HG02870 (cell line): ENCODE results near the gene SPAG9.
A peak's percentile ranks its signal among the peaks of the same experiment; 100 is the strongest.

Experiments used
- ATAC-seq: cut with Tn5 transposase; IDR thresholded peaks from one replicate; pipeline ENCODE4 v1.9.1; 2021; ENCODE audit warnings: mild to moderate bottlenecking, moderate library complexity; ENCODE audit not compliant: unreplicated experiment

SPAG9 gene

GRCh38 chr17:51050291-51051033 is 70.2 kb downstream of the SPAG9 start:
- ATAC-seq, result peak; percentile 78

- no peak for ATAC-seq
Measured at GRCh38 chr17:51046514-51047384, 73.9 kb downstream of the SPAG9 start.

- ATAC-seq, result no peak
Measured at GRCh38 chr17:51046046-51046445, 74.6 kb downstream of the SPAG9 start.

GRCh38 chr17:51045621-51046020 is 75.0 kb downstream of the SPAG9 start:
- ATAC-seq, result no peak

DNA sequence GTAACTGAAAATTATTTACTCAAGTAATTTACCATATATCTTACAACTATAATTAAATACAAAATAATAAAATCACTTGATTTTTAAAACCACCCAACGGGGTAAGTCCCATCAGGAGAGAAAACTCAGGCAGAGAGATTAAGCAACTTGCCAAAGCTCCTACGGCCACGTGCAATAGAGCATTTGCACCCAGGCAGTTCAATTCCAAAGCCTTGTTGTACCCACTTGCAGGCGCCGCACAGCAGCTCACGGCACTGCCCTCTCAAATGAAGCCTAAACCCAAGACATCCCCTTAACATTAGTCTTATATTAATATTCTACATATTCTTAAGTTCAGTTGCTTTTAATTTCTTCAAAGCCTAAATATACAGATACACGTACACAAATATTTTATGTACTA is 75.7 kb downstream of the SPAG9 start:
- ATAC-seq, result no peak

DNA sequence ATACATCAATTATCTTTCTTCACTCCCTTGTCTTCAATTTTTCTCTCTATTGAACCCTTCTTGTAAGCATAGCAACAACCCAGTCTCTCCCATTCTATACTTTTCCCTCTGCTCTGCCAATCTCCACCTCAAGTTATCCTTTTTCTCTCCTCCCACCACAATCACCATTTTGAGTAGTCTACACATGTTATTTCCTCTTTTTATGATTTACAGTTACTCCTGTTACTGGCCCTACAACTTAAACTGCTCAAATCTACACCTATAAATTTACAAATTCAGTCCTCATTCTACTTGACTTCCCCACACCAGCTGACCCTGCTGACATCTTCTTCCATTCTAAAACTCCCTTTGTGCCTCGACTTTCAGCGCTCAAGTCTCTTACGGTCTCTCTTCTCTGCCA is 84.6 kb downstream of the SPAG9 start:
- ATAC-seq, result no peak

DNA sequence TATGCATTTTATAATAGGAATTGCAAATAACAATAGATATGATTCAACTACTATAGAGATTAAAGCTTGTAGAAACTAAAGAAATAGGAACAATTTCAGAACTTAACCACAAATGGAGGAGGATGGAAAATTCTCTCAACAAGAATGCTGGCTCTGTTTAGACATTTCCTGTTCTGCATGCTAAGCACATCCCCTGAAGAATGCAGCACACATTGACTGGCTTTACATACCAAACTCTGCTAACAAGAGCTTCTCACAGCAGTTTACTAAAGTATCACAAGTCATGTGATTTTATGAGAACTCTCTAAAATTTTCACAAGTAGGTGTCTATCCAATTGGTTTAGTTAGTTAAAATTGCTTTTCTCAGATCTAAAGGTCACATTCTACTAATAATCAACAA is 85.2 kb downstream of the SPAG9 start:
- no peak for ATAC-seq

DNA sequence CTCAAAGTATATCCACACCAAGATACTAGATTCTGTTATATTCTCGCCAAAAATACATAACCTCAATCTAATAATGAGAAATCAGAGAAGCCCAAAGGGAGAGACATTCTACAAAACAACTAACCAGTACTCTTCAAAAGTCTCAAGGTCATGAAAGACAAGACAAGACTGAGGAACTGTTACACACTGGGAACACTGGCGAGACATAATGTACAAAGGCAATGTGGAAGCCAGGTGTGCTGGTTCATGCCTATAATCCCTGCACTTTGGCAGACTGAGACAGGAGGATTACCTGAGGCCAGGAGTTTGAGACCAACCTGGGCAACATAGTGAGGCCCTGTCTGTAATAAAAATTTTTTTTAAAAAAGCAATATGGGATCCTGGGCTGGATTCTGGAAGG is 85.9 kb downstream of the SPAG9 start:
- no peak for ATAC-seq

GRCh38 chr17:51032850-51033249 is 87.8 kb downstream of the SPAG9 start:
- no peak for ATAC-seq

- no peak for ATAC-seq
Measured at GRCh38 chr17:51029568-51030463, 90.9 kb downstream of the SPAG9 start.

DNA sequence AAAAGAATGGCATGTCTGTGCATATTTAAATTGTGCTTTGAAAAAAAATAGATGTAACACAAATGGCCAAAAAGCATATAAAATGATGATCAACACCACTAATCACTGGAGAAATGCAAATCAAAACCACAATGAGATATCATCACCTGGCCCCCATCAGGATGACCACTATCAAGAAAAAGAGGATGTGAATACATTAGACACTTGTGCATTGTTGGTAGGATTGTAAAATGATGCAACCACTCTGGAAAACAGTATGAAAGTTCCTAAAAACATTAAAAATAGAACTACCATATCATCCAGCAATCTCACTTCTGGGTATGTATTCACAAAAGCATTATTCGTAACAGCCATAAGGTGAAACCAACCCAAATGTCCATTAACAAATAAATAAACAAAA is 91.5 kb downstream of the SPAG9 start:
- no peak for ATAC-seq

DNA sequence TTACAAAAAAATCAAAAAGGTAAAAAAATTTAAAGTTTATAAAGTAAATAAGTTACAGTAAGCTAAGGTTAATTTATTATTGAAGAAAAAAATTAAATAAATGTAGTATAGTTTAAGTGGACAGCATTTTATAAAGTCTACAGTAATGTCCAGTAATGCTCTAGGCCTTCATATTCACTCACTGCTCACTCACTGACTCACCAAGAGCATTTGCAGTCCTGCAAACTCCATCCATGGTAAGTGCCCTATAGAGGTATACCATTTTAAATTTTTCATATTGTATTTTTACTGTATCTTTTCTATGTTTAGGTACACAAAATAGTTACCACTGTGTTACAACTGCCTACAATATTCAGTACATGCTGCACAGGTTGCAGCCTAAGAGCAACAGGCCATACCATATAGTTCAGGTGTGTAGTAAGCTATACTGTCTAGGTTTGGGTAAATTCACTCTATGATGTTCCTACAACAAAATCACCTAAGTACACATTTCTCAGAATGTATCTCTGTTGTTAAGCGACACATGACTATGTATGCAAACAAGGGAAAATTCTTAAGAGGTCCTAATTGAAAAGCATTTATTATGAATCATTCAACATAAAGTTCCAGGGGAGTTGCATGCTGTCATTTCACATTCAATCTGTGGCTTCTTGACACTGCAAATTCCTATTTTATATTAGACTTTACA is 92.3 kb downstream of the SPAG9 start:
- no peak for ATAC-seq

GRCh38 chr17:51018541-51018940 is 102.1 kb downstream of the SPAG9 start:
- no peak for ATAC-seq

GRCh38 chr17:51017270-51017669 is 103.4 kb downstream of the SPAG9 start:
- ATAC-seq, result no peak

- ATAC-seq, result no peak
Measured at GRCh38 chr17:51016099-51016498, 104.6 kb downstream of the SPAG9 start.

DNA sequence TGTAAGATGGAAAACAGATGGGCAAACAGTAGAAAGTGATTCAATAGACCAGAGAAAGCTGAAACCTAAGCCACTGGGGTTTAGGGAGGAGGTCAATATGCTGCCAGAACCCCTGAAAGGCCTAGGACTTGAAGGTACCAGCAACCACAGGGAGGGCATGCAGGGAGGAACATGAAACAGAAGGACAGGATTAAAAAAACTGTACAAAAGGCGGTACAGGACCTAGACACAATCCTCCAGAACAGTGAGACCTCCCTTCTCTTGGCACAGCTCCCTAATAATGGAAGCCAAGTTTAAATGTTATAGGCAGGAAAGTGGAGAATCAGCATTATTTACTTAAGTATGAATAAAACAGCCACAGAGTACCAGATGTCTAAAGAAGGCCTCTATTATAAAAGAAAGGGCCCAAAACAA is 105.5 kb downstream of the SPAG9 start:
- no peak for ATAC-seq

DNA sequence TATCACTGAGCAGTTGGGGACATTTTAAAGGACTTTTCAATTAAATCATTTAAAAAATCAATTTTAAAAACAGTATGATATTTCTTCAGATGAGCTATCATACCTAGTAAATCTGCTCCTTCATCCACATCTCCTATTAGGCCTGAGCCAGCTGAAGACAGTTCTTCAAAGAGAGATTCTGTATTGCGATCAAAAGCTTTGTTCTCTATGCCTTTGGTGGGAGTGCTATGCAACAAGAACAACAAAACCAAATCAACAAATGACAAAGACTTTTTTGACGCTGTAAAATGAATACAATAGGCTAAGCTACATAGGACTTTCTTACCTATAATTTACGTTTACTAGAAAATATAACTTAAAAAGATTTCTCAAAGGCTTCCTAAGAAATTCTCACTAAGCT is 106.5 kb downstream of the SPAG9 start:
- ATAC-seq, result no peak

DNA sequence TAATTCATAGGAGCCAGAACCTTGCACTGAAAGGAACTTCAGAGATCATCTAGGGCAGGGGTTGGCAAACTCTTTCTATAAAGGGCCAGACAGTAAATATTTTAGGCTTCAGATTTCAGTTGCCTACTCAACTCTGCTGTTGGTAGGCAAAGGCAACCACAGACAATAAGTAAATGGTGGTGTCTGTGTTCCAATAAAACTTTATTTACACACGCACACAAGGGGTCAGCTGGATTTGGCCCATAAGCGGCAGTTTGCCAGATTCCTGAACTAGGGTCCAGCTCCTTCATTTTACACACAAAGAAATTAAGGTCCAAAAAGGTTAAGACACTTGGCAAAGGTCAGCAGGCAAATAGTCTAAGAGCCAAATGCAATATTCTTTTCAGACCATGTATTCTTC is 107.3 kb downstream of the SPAG9 start:
- ATAC-seq, result no peak

DNA sequence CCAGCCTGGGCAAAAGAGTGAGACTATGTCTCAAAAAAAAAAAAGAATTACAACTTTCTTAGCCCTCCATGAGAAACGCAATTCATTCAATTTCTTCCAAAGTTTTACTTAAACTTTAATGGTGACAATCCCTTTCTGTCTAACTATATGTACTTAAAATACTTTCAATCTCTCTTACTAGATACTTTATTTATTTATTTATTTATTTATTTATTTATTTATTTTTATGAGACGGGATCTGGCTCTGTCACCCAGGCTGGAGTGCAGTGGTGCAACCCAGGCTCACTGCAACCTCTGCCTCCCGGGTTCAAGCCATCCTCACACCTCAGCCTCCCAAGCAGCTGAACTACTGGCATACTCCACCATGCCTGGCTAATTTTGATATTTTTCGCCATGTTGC is 108.1 kb downstream of the SPAG9 start:
- no peak for ATAC-seq

DNA sequence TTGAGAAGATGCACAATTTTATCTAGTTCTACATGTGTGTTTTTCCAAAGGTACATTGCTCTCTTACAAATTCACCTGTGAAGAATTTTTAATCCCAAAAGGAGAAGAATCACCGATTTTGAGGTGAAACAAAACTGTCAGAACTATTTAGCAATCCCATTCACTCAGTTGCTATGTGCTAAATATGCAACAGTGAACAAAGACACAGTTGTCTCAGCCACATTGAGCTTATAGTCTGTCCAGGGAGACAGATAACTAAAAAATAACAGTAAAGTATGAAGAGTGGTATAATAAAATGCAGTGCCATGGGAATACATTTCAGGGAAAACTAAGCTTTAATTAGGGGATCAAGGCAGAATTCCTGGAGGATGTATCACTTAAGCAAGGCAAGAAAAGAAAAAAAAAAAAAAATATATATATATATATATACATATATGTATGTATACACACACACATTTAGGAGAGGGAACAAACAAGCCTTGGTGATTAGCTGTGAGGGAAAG is 110.4 kb downstream of the SPAG9 start:
- no peak for ATAC-seq
